ENCODE measurements around the gene ARNT2. TPM values are rescaled to one million over a fixed set of nuclear protein-coding genes. Genes with fewer than 3 reads are reported as not detected.

Gene ARNT2
- total RNA-seq, 1 donor from 2014 or later, result 72.4 TPM

DNA sequence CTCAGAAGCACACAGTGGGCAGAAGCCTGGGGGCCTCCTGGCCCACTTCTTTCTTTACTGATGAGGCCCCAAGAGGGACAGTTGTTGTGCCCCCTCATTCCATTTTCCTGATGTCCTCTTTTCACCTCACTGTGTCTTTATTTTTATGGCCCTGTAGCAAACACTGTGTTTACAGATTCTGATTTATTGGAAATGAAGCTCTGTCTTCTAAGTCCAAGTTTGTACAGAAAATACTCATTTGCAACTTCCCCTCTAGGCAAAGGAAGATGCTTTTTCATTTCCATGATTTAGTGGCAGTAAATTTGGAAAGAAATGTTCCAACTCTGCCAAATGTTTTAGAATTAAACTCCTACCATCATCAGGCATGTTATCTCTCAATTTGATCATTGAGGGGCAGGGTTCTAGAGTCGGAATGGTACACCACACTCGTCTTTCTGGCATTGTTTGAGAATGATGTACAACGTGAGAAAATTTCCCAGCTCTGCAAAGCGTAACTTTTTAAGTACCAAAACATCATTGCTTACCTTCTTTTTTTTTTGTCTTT is 129.7 kb downstream of the ARNT2 start:
- H3K4me3 Mint-ChIP-seq (ENCODE audit: unreplicated experiment), result no peak overlapping the region
- DNase-seq (ENCODE audit: extremely low spot score, unreplicated experiment), result no peak
- peaks cover 64% of the 10 kb centered on the region for H3K36me3 Mint-ChIP-seq (ENCODE audit: unreplicated experiment)
- H3K9me3 Mint-ChIP-seq (ENCODE audit: unreplicated experiment), result peaks cover 22% of the 10 kb centered on the region
- H3K27me3 Mint-ChIP-seq (ENCODE audit: unreplicated experiment), result no peaks in the 10 kb centered on the region
- no peak overlapping the region for H3K27ac Mint-ChIP-seq (ENCODE audit: unreplicated experiment)
- TF ChIP-seq, protein P1, sequence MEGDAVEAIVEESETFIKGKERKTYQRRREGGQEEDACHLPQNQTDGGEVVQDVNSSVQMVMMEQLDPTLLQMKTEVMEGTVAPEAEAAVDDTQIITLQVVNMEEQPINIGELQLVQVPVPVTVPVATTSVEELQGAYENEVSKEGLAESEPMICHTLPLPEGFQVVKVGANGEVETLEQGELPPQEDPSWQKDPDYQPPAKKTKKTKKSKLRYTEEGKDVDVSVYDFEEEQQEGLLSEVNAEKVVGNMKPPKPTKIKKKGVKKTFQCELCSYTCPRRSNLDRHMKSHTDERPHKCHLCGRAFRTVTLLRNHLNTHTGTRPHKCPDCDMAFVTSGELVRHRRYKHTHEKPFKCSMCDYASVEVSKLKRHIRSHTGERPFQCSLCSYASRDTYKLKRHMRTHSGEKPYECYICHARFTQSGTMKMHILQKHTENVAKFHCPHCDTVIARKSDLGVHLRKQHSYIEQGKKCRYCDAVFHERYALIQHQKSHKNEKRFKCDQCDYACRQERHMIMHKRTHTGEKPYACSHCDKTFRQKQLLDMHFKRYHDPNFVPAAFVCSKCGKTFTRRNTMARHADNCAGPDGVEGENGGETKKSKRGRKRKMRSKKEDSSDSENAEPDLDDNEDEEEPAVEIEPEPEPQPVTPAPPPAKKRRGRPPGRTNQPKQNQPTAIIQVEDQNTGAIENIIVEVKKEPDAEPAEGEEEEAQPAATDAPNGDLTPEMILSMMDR (IDR thresholded peaks at IDR 0.05), result no peak
- H3K4me1 Mint-ChIP-seq (ENCODE audit: unreplicated experiment), result peaks cover 26% of the 10 kb centered on the region

DNA sequence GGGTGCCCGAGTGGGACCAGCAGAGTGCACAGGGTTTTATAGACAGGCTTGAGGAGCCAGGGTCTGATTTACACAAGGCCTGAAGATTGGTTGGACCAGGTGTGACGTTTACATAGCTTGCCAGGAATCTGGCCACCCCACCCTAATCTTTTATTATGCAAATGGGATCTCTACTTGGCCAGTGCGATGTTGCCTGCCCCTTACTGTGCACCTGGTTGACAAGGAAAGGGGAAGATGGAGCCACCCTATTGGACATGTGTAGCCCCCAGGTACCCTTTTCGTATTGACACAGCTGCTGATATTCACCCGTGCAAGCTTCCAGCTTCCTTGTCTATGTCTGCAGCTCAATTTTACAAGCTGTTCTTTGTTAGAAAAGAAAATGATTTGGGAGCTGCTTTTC is 132.0 kb downstream of the ARNT2 start:
- no peak overlapping the region for H3K27ac Mint-ChIP-seq (ENCODE audit: unreplicated experiment)
- peaks cover 9% of the 10 kb centered on the region for H3K4me1 Mint-ChIP-seq (ENCODE audit: unreplicated experiment)
- TF ChIP-seq, protein P1 (IDR thresholded peaks at IDR 0.05), result no peak

DNA sequence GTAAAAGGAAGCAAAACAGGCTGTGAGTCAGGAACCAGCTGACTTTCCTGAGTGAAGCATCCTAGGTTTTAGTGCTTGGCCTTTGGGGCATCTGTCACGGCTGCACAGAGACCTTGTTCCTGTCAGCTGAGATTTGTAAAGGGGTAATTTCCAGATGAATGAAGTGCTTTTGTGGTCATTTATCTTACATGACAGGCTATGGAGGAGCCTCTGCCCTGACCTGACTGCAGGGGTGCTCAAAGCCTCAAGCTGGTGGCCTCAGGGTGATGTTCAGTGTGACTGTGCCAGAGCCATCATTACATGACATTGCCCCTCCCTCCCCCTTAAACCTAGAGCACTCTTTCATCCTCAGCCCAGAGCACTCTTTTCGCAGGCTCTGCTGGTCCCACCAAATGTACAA is 132.5 kb downstream of the ARNT2 start:
- no peaks in the 10 kb centered on the region for H3K27me3 Mint-ChIP-seq (ENCODE audit: unreplicated experiment)
- H3K9me3 Mint-ChIP-seq (ENCODE audit: unreplicated experiment), result peaks cover 22% of the 10 kb centered on the region
- no peak overlapping the region for H3K4me3 Mint-ChIP-seq (ENCODE audit: unreplicated experiment)
- H3K4me1 Mint-ChIP-seq (ENCODE audit: unreplicated experiment), result peaks cover 7% of the 10 kb centered on the region
- no peak for DNase-seq (ENCODE audit: extremely low spot score, unreplicated experiment)
- H3K36me3 Mint-ChIP-seq (ENCODE audit: unreplicated experiment), result peaks cover 57% of the 10 kb centered on the region
- TF ChIP-seq, protein P1 (IDR thresholded peaks at IDR 0.05), result no peak
- H3K27ac Mint-ChIP-seq (ENCODE audit: unreplicated experiment), result no peak overlapping the region

More for the DNA sequence above, 132.0 kb downstream of the ARNT2 start:
- DNase-seq (ENCODE audit: extremely low spot score, unreplicated experiment), result no peak
- H3K4me3 Mint-ChIP-seq (ENCODE audit: unreplicated experiment), result no peak overlapping the region
- H3K27me3 Mint-ChIP-seq (ENCODE audit: unreplicated experiment), result no peaks in the 10 kb centered on the region
- peaks cover 54% of the 10 kb centered on the region for H3K36me3 Mint-ChIP-seq (ENCODE audit: unreplicated experiment)
- H3K9me3 Mint-ChIP-seq (ENCODE audit: unreplicated experiment), result peaks cover 22% of the 10 kb centered on the region

DNA sequence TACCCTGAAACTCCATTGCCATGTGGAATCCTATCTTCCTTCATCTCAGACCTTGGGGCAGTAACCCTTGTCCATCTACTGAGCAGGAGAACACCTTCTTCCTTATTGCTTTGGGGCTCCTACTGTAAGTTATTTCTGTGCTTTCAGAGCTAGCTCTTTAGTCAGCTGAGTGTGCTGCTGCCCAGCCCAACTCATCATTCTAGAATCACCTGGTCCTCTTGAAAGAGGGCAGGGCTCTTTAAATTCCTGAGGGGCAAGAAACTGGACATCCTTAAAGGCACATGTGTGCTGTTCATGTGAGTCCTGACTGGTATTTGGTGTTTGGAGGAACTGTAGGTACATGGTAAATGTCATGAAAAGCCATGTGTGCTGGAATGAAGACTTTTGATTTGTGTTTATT is 140.9 kb downstream of the ARNT2 start:
- DNase-seq (ENCODE audit: extremely low spot score, unreplicated experiment), result no peak
- Mint-ChIP-seq H3K27ac (ENCODE audit: unreplicated experiment) (no peak overlapping the region), H3K4me1 (ENCODE audit: unreplicated experiment) (peaks cover 43% of the 10 kb centered on the region), H3K27me3 (ENCODE audit: unreplicated experiment) (no peaks in the 10 kb centered on the region), H3K36me3 (ENCODE audit: unreplicated experiment) (peaks cover 35% of the 10 kb centered on the region), H3K4me3 (ENCODE audit: unreplicated experiment) (no peak overlapping the region), H3K9me3 (ENCODE audit: unreplicated experiment) (peaks cover 5% of the 10 kb centered on the region)
- TF ChIP-seq, protein P1 (IDR thresholded peaks at IDR 0.05), result no peak

DNA sequence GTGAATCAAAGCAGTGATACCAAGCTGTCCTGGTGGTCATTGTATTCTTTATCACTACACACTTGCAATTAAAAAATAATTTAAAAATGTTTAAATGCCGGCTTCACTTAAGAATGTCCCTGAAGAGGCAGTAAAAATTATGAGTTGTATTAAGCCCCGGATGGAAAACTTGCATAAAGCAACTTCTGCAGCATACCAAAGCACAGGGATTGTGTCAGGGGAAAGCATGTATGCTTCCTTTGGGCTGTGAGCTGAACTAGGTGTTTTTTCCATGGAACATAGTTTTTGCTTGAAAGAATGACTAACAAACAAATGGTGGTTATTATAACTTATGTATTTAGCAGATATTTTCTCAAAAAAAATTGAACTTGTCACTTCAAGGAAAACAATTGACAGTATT is 143.1 kb downstream of the ARNT2 start:
- Mint-ChIP-seq H3K27me3 (ENCODE audit: unreplicated experiment) (no peaks in the 10 kb centered on the region), H3K4me3 (ENCODE audit: unreplicated experiment) (no peak overlapping the region), H3K4me1 (ENCODE audit: unreplicated experiment) (peaks cover 57% of the 10 kb centered on the region), H3K36me3 (ENCODE audit: unreplicated experiment) (peaks cover 31% of the 10 kb centered on the region), H3K27ac (ENCODE audit: unreplicated experiment) (no peak overlapping the region), H3K9me3 (ENCODE audit: unreplicated experiment) (peaks cover 5% of the 10 kb centered on the region)
- DNase-seq (ENCODE audit: extremely low spot score, unreplicated experiment), result no peak
- TF ChIP-seq, protein P1 (IDR thresholded peaks at IDR 0.05), result no peak
